T follicular helper cell (primary cell): ENCODE measurements around the gene KCNJ5.

Source experiments
- DNase-seq: peaks from one replicate; pipeline ENCODE4 v3.0.0-alpha.2; 2020; ENCODE audit warnings: low read depth

The KCNJ5 gene

DNA sequence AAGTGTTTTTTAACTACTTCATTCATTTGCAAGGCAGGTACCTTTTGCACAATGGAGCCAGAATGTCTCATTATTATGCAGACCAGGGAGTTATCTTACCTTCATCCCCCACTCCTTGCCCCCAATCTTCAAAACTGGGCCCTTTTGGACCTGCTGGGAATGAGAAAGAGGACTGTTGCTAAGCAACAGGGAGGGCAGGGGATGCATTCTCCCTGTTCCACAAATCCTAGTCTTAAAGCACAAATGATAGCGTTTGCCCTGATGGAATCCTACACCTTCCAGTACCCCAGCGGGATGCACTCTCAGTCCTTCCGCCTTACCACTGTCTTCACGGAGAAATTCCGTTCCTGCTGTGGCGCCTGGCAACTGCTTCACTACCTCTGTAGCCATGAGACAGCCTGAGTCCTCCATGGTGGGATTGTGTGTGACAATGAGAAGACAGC, 20.0 kb upstream of the KCNJ5 start:
- no peak for DNase-seq

- DNase-seq = no peak
Observed at GRCh38 chr11:128872094-128872493, 19.1 kb upstream of the KCNJ5 start.

DNA sequence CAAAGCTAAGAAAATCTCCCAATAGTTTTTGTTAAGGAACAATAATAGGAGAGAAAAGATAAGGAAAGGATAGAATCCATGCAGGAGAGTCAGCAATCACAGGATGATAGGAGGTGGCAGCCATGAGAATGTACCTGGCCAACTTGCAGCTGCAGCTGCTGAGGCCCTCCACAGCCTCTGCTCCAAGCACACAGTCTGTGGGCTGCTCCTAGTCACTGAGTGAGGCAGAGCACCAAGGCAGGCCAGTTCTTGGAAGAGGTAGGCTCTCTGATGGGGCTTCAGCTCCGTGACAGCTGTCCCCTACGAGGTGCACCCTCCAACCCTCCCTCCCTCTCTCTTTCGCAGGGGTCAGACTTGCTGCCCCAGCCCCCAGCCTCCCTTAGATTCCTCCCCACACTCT, 18.6 kb upstream of the KCNJ5 start:
- DNase-seq = no peak

DNA sequence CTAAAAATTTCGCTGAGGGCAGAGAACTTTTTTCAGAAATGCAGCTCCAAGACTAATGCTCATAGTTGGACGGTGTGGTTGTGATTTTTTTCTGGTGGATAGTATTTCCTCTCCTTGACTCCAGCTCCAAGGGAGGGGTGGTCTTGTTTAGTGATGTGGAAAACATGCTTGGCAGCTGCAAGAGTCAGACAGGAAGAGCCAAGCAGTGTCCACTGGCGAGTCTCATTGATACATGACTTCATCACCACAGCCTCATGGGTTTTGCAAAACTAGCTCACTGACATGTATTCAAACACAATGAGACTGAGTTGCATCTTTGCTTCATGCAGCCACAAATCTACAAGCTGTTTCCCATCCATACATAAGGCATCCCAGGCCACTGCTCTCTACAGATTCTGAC, 16.7 kb upstream of the KCNJ5 start:
- no peak for DNase-seq

DNA sequence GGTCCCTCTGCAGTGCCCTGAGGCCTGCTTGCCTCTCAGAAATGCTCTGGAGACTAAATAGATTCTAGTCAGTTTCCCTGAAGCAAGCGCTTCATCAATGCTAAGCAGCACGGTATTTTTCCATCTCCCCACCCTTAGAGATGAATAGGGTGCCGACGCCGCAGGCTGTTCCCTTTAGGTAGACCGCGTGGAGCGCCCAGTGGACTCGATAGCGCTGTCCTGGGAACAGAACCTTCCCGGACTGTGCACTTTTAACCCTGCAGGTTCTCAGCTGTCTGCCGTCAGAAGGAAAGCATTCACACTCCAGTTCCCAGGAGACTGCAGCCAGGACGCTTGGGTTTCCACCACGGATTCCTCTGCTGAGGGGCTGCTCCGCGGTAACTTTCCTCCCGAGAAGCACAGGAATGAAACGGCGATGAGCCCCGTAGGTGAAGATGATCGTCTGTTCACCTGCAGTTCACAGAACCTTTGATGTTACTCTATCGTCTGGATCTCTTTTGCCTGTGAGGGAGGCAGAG, 15.0 kb upstream of the KCNJ5 start:
- no peak for DNase-seq

- no peak for DNase-seq
Observed at GRCh38 chr11:128877726-128878125, 13.4 kb upstream of the KCNJ5 start.

- no peak for DNase-seq
Observed at GRCh38 chr11:128878455-128878854, 12.7 kb upstream of the KCNJ5 start.

- DNase-seq = no peak
Observed at GRCh38 chr11:128879817-128880216, 11.3 kb upstream of the KCNJ5 start.

GRCh38 chr11:128881221-128881620, 9.9 kb upstream of the KCNJ5 start:
- DNase-seq = no peak

DNA sequence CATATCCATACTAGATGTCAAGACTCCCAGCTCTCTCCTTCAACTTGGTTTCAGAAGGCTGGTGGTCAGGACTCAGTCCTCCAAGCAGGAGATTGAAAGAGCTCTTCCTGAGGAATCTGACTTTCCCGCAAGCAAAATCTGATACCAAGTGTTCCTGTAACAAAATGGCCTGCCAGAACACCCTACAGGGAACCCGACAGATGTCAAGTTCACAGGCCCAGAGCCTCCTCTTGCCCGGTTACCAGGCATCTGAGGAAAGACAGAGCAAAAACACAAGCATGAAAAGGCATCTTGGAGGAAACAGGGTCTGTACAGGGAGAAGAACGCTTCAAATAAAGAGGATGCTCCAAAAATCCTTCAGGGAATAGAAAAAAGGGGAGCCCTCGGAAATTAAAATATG, 8.7 kb upstream of the KCNJ5 start:
- no peak for DNase-seq

DNA sequence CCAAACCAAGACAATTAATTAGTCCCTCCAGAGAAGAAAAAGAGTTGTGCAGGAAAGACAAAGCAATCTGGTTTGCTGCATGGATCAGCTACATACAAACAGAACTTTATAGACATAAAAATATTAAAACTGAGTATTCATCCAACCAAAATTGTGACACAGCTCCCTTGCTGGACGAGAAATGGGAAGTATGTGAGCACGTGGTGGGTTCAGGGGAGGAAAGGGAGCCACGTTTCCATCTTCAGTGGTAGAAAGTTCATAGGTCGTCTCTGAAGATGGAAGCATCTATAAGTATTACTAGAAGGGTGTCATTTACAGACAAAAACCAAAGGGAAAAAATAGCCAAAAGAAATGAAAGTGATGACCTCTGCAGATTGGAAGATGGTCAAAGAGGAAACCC, 7.1 kb upstream of the KCNJ5 start:
- DNase-seq = no peak

DNA sequence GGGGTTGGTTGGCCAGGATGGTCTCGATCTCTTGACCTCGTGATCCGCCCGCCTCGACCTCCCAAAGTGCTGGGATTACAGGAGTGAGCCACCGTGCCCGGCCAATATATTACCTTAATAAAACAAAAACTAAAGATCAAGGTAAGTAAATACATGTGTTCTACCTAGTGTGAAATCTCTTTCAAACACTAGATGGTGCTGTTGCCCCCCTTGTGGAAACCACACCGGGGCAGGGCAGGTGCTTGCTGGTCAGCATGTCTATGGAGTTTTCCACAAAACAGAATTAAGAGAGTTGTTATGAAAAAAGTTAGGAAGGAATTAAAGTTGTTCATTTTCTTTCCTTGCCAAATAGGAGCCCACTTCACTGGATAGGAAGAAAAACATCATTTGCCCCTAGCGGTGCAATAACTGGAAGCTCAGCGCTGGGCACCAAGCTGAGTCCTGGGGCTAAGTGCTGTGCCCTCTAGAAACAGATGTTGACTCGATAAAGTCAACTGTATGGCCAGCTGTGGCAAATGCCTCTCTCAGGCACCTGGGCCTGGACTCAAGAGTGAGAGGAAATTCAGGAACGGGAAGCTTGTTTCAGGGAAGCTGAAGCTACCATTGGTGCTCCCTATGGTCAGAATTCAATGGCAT, 6.3 kb upstream of the KCNJ5 start:
- DNase-seq = peak; percentile 28

DNA sequence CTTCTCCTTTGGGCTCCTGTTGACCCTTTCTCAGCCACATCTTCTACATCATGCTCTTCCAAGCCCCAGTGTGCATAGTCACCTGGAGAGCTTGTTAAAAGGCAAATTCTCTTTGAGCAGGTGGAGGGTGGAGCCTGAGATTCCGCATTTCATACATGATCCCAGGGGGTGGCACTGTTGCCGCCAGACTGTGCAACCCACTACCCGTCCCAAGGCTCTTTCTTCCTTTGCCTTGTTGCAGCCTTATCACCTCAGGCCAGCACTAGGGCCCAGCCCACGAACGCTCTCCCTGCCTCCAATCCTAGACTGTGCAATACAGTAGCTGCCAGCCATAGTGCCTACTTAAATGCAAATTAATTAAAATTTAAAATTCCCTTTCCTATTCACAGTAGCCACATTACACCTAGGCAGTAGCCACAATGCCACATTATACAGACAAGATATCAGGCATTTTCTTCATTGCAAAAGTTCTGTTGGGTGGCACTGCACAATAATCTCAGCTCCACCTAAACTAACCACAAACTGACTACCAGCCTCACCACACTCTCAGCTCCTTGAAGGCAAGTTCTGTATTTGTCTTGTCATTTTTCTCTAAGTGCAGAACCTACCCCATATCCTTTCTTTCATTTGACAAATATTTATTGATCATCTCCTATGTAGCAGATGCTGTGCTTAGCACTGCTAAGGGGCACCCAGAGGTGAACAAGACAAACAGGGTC, 4.6 kb upstream of the KCNJ5 start:
- no peak for DNase-seq

DNA sequence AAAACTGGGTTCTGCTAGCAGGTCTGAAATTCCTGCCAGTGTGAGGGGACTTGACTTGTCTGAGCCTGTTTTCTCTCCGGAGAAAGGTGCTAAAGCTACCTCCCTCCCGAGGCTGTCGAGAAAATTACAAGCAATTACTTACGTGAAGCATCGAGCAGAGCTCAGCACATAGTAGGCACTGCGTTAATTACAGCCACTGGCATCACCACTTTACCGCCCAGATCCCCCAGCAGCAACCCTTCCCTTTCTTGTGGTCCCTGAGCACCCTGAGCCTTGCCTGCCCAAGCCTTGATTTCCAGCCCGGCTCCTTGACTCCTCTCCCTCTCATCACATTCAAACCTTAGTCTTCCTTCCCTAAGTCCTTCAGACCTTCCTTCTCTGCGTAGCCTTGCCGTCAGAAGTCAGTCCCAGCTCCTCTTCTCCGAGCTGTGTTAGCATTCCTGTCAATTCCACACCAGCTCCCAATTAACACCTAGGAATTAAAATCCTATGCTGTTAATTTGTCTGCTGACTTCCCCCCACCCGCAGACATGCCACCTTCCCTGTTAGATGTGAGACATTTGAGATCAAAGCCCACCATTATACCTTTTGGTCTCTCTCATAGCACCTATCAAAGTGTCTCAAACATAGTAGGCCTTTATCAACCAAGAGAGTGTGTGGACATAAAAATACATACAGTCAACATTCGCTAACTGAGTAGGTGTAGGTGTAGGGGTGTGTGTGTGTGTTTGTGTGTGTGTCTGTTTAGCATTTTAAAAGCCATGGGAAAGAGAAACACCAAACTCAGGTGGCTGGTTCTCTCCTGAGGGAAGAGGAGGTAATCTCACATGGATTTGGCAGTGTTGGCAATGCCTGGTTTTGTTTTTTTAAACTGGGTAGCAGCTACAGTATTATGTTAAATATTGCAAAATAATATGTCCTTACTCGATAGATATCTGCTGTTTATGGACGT, 2.8 kb upstream of the KCNJ5 start:
- no peak for DNase-seq

GRCh38 chr11:128889657-128890213, 1.4 kb upstream of the KCNJ5 start:
- DNase-seq = no peak

- no peak for DNase-seq
Observed at GRCh38 chr11:128890216-128890542, 977 bp upstream of the KCNJ5 start.

DNA sequence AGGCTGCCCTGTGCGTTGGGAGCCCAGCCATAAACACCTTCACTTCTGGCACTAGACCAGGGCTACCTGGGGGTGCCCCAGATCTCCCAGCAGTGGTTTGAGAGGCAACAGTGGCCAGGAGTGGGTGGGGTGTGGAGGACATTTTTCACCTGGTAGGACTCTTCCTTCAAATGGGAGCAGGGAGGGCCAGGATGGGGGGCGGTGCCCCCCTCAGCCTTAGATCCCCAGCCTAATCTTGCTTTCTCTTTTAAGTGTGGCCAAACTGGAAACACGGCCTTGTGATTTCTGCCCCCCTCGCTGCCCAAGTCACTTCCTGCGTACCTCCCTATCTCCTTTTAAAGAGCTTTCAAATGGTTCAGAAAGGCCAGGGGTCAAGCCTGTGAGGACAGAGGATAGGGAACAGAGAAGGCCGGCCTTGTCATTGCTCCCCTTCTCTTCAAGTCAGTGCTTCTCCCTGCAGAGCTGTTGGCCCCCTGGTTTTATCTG, 800 bp downstream of the KCNJ5 start:
- DNase-seq = no peak

GRCh38 chr11:128892866-128893565, 1.9 kb downstream of the KCNJ5 start:
- no peak for DNase-seq

- no peak for DNase-seq
Observed at GRCh38 chr11:128893578-128894285, 2.6 kb downstream of the KCNJ5 start.

DNA sequence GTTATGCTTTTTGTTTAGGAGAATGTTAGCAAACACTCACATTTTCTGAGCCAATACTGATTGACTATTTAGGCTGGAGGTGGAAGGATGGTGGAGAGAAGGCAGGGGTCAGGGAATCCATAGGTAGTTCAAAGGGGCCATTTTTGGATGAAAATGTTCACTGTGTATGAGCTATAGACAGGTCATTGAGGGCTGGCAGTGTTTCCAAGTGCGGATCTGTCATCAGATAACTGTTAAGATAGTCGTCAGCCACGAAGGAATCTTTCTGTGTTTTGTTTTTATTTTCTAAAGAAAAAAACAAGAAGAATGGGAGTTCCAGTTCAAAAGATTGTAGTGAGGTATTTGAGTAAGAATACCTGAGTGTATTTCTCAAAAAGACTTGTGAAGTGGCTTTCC, 3.1 kb downstream of the KCNJ5 start:
- DNase-seq = no peak

DNA sequence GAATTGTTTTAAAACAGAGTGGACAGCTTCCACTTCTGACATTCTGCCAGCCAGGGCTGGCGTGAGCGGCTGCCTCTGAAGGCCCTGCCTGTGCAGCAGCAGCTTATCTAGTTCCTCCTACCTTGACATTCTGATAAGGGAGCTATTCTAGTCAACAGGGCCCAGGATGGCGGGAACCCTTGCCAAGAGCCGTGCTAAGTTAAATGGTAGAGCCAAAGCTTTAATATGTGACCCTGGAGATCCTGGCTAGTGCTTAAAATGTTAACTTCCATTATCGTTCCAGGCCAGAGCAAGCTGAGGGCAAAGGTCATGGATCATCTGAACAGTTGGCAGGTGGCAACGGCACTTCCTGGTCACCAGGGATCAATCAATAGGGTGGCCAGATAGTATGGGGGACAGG, 3.5 kb downstream of the KCNJ5 start:
- DNase-seq = no peak
